ENCODE measurements around the gene FCRLA. TPM values are rescaled to one million over a fixed set of nuclear protein-coding genes. Genes with fewer than 3 reads are reported as not detected.

FCRLA gene
- total RNA-seq, 1 donor from 2014 or later: not detected

- peaks cover 22% of the 10 kb centered on the region for H3K4me1 ChIP-seq
Observed at GRCh38 chr1:161763522-161764098, 56.6 kb downstream of the FCRLA start.

More at GRCh38 chr1:161763522-161764098, 56.6 kb downstream of the FCRLA start:
- H3K9me3 ChIP-seq: no peaks in the 10 kb centered on the region
- H3K36me3 ChIP-seq: peaks cover 0 to 6% of the 10 kb centered on the region in 2 donors
- H3K27me3 ChIP-seq: no peaks in the 10 kb centered on the region
- no peak overlapping the region for H3K27ac ChIP-seq
- no peak overlapping the region for H3K4me3 ChIP-seq
- no peak for DNase-seq (ENCODE audit: extremely low spot score in 2 of 2)
- intact Hi-C loops (cut with DNase I): no loop called here
- no peak for TF ChIP-seq POLR2A (IDR thresholded peaks at IDR 0.05)

Small RNA genes within 50 kb of the gene (small RNA-seq; reads per million reads assigned to genes)
- gene RF00019 (not detected), gene RN7SL466P (not detected)

Other genes with a start within 250 kb of the FCRLA start
- gene FCGR2A, start 201.8 kb upstream of the FCRLA start, total RNA-seq: 26.3 TPM
- 0.98 TPM for gene HSPA6, start 182.7 kb upstream of the FCRLA start, total RNA-seq
- 14.2 TPM for gene FCGR3A, start 157.4 kb upstream of the FCRLA start, total RNA-seq
- 2.5 TPM for gene FCGR3B, start 76.1 kb upstream of the FCRLA start, total RNA-seq
- 10.3 TPM for gene FCGR2B, start 44.1 kb upstream of the FCRLA start, total RNA-seq
- not detected for gene FCRLB, start 14.3 kb downstream of the FCRLA start, total RNA-seq
- gene DUSP12, start 42.6 kb downstream of the FCRLA start, total RNA-seq: 34.1 TPM
- gene ATF6, start 59.1 kb downstream of the FCRLA start, total RNA-seq: 21.1 TPM

Measured in vagina (tissue), 2 donors.